GM12878 (cell line): ENCODE results near the gene HMG20B. TPM values are rescaled to one million over a fixed set of nuclear protein-coding genes. Genes with fewer than 3 reads are reported as not detected.

ENCODE experiments used
- ATAC-seq: fragments of 200-7000 bp; cut with Tn5 transposase; 3 replicates; pipeline ENCODE4 v1.9.1; 2020; ENCODE audit warnings: mild to moderate bottlenecking, moderate library complexity
- BruUV-seq: library from RNA; stranded (reverse); fragments of 400-500 nt; replicated peaks from 2 replicates; lab custom pipeline; 2021; lab: Mats Ljungman, UMichigan
- CTCF ChIA-PET: fragments of 300-600 bp; sonication (Branson Sonifier 250); formaldehyde crosslinking; extraction: SDS; loops from one replicate; lab custom pipeline; 2021; ENCODE audit warnings: inconsistent platforms; lab: Yijun Ruan, JAX
- POLR2A ChIA-PET: fragments of 350-600 bp; formaldehyde crosslinking; extraction: SDS; loops from one replicate; lab custom pipeline; 2021; ENCODE audit warnings: inconsistent platforms; lab: Charles Lee
- RAD21 ChIA-PET: fragments of 300-600 bp; sonication (Branson Sonifier 250); formaldehyde crosslinking; loops from one replicate; lab custom pipeline; 2023; ENCODE audit warnings: antibody characterized with exemption; ENCODE audit not compliant: unreplicated experiment; lab: Charles Lee
- SMC1A ChIA-PET: fragments of 300-600 bp; sonication (Branson Sonifier 250); formaldehyde crosslinking; loops from one replicate; lab custom pipeline; 2023; ENCODE audit not compliant: unreplicated experiment, uncharacterized antibody; lab: Charles Lee
- DNase-seq: peaks from one replicate; pipeline ENCODE4 v3.0.0-alpha.2; 2011; ENCODE audit warnings: low read depth, low spot score
- FAIRE-seq: peaks from 3 replicates; lab custom pipeline; 2011; peaks lifted over from hg19 to GRCh38; lab: Jason Lieb, UNC
- H2AFZ ChIP-seq: 2 replicates; pipeline ENCODE4 v1.6.0; 2011; ENCODE audit warnings: low read depth, low read length, control low read depth; ENCODE audit not compliant: control insufficient read depth
- H3K27ac ChIP-seq: 2 replicates; pipeline ENCODE4 v1.5.1; 2011; ENCODE audit warnings: control low read depth; ENCODE audit not compliant: control insufficient read depth, insufficient read depth
- H3K27me3 ChIP-seq, 2 experiments: replicated peaks in 1 of 2; 2 replicates each; pipeline versions ENCODE4 v1.6.0 to v1.6.1; 2011; ENCODE audit warnings: low read length in 1 of 2; ENCODE audit not compliant: control insufficient read depth in 2 of 2, insufficient read depth in 2 of 2
- H3K36me3 ChIP-seq, 2 experiments: 2 replicates each; pipeline ENCODE4 v1.5.1; 2011; ENCODE audit warnings: low read length in 1 of 2; ENCODE audit not compliant: control insufficient read depth in 2 of 2, insufficient read depth in 2 of 2
- H3K4me1 ChIP-seq: 2 replicates; pipeline ENCODE4 v1.6.1; 2011; ENCODE audit warnings: mild to moderate bottlenecking, low read length, moderate library complexity, mixed read lengths; ENCODE audit not compliant: control insufficient read depth, insufficient read depth
- H3K4me2 ChIP-seq: 2 replicates; pipeline ENCODE4 v1.6.0; 2011; ENCODE audit warnings: control low read depth; ENCODE audit not compliant: control insufficient read depth, insufficient read depth
- H3K4me3 ChIP-seq: fragments of 200-600 bp; sonication (generic); 2 replicates; pipeline ENCODE4 v1.5.1; 2016
- H3K79me2 ChIP-seq: 2 replicates; pipeline ENCODE4 v1.6.0; 2011; ENCODE audit warnings: low read length; ENCODE audit not compliant: control insufficient read depth, insufficient read depth
- H3K9ac ChIP-seq: 2 replicates; pipeline ENCODE4 v1.8.0; 2011; ENCODE audit warnings: low read length, control low read depth, mixed read lengths; ENCODE audit not compliant: control insufficient read depth, insufficient read depth
- H3K9me3 ChIP-seq: replicated peaks from 3 replicates; pipeline ENCODE4 v1.5.1; 2011; ENCODE audit warnings: mild to moderate bottlenecking, low read length; ENCODE audit not compliant: control insufficient read depth, insufficient read depth
- H4K20me1 ChIP-seq: 2 replicates; pipeline ENCODE4 v1.6.0; 2011; ENCODE audit not compliant: control insufficient read depth, insufficient read depth
- BHLHE40 ChIP-seq, 2 experiments: fragments of 450-650 bp in 1 of 2; IDR thresholded peaks; 2 replicates each; pipeline ENCODE4 v1.6.1; 2011 to 2017; ENCODE audit warnings: low read depth in 2 of 2, borderline replicate concordance in 1 of 2, improper control_type of control experiment in 1 of 2, low read length in 1 of 2, mild to moderate bottlenecking in 1 of 2
- CHD2 ChIP-seq: IDR thresholded peaks from 2 replicates; pipeline ENCODE4 v1.6.1; 2011; ENCODE audit warnings: low read depth, low read length, improper control_type of control experiment, borderline replicate concordance
- HDAC6 ChIP-seq: fragments of 200-600 bp; sonication (generic); IDR thresholded peaks from one replicate; pipeline ENCODE4 v1.8.0; 2017; ENCODE audit warnings: antibody characterized with exemption; ENCODE audit not compliant: unreplicated experiment
- MAX ChIP-seq: IDR thresholded peaks from 2 replicates; pipeline ENCODE4 v1.6.1; 2012; ENCODE audit warnings: low read depth, low read length, improper control_type of control experiment
- POLR2A ChIP-seq: IDR thresholded peaks from 2 replicates; pipeline ENCODE4 v1.6.1; 2011; ENCODE audit warnings: low read depth, mild to moderate bottlenecking, low read length
- POLR2AphosphoS2 ChIP-seq: IDR thresholded peaks from 2 replicates; pipeline ENCODE4 v1.6.1; 2011; ENCODE audit warnings: low read depth, mild to moderate bottlenecking, low read length, improper control_type of control experiment, moderate library complexity
- WGBS: methylation state at CpG from one replicate; pipeline ENCODE4 v1.1.6; 2016; ENCODE audit warnings: low lambda C conversion rate; ENCODE audit not compliant: insufficient replicate concordance, insufficient coverage; ENCODE audit errors: missing lambda C conversion rate; 5-methylcytosine and 5-hydroxymethylcytosine counted together
- in situ Hi-C: fragments of 300-500 bp; cut with MboI; formaldehyde crosslinking; loops from 9 replicates; pipeline ENCODE4 v1.14.3; 2018; ENCODE audit warnings: mixed read lengths
- intact Hi-C: fragments of 100-400 bp; cut with micrococcal nuclease; formaldehyde crosslinking; loops from one replicate; pipeline ENCODE4 v1.14.2; 2022; ENCODE audit not compliant: unreplicated experiment
- polyA plus RNA-seq, 11 experiments: library from polyadenylated mRNA; depleted of rRNA in 4 of 11; unstranded in 6 of 11; stranded (reverse) in 5 of 11; fragments of >200 nt; fragmentation: Nextera tagmentation in 4 of 11; fragmentation: Illumina TruSeq in 1 of 11; extraction: Ambion mirVana in 4 of 11; extraction: Trizol in 1 of 11; gene quantifications; 1 replicate in 1 of 11; 2 replicates in 10 of 11; pipeline versions ENCODE4 v1.2.1 to v1.2.3, GENCODE V29; 2011 to 2016; ENCODE audit warnings: inconsistent platforms in 2 of 11, missing spikeins in 2 of 11, low read depth in 1 of 11
- total RNA-seq, 4 experiments: library from RNA; depleted of rRNA in 3 of 4; stranded (reverse); fragments of >200 nt in 3 of 4; fragmentation: Illumina TruSeq in 1 of 4; extraction: Trizol in 1 of 4; gene quantifications; 2 replicates each; pipeline versions ENCODE4 v1.2.1 to v1.2.3, GENCODE V29; 2013 to 2021

Gene HMG20B
- total and polyA plus RNA-seq, 10 of the 15 experiments (the other 5 are each of a cell fraction or from before 2014, with no cell fraction given), result 0.37 to 92.7 (median 47.0) TPM

GRCh38 chr19:3536429-3537100, 36.2 kb upstream of the HMG20B start:
- Histone ChIP-seq H3K27me3 (no peaks in the 10 kb centered on the region), H3K9ac (no peak overlapping the region), H3K36me3 (peaks cover 9 to 21% of the 10 kb centered on the region in 2 experiments), H2AFZ (no peak overlapping the region), H3K4me1 (no peaks in the 10 kb centered on the region), H3K4me3 (no peak overlapping the region), H4K20me1 (no peaks in the 10 kb centered on the region), H3K79me2 (no peaks in the 10 kb centered on the region), H3K4me2 (no peak overlapping the region), H3K9me3 (no peaks in the 10 kb centered on the region), H3K27ac (no peak overlapping the region)
- TF ChIP-seq CHD2 (no peak), POLR2A (peak; percentile 64; the same call in 1 of the 2 replicates)
- whole genome bisulfite sequencing, result 70% methylated on average over 27 of the region's 27 CpGs
- ATAC-seq, result no peak
- ChIA-PET RAD21 (no interaction called here), CTCF (interaction anchor here (0.7 kb wide), 1 partner anchor 8 kb away, joined by 4 read pairs; no protein-coding TSS in a partner anchor), POLR2A (interaction anchor here (0.6 kb wide), 1 partner anchor 16 kb away, joined by 5 read pairs; no protein-coding TSS in a partner anchor), SMC1A (no interaction called here)
- in situ Hi-C loops, result no loop called here
- no peak for FAIRE-seq
- BruUV-seq, result no TSS peak
- DNase-seq, result no peak
- intact Hi-C loops, result no loop called here

- Histone ChIP-seq H4K20me1 (no peaks in the 10 kb centered on the region), H3K36me3 (peaks cover 9 to 18% of the 10 kb centered on the region in 2 experiments)
- SMC1A ChIA-PET, result no interaction called here
- BruUV-seq, result no TSS peak
- CTCF ChIA-PET, result interaction anchor here (0.7 to 0.9 kb wide), 2 partner anchors 8 to 30 kb away, joined by 3 to 4 read pairs; no protein-coding TSS in a partner anchor
- TF ChIP-seq MAX, result no peak
- TF ChIP-seq POLR2AphosphoS2, result no peak
- TF ChIP-seq BHLHE40 (IDR thresholded peaks at IDR 0.05; ENCODE audit: borderline replicate concordance in 1 of 2, low read depth in 2 of 2, low read length in 1 of 2), result no peak
- TF ChIP-seq HDAC6, result no peak
- TF ChIP-seq, all 136 proteins: peak for 0
- Histone ChIP-seq H2AFZ (no peak overlapping the region), H3K9me3 (no peaks in the 10 kb centered on the region), H3K27me3 (no peaks in the 10 kb centered on the region), H3K4me2 (no peak overlapping the region), H3K9ac (no peak overlapping the region), H3K27ac (no peak overlapping the region), H3K4me1 (no peaks in the 10 kb centered on the region), H3K79me2 (no peaks in the 10 kb centered on the region), H3K4me3 (no peak overlapping the region)
- WGBS, result 54% methylated on average over 13 of the region's 13 CpGs
- DNase-seq (no peak), ATAC-seq (no peak; the same call in 2 of the 3 replicates), FAIRE-seq (no peak)
- intact Hi-C loops, result no loop called here
- ChIA-PET RAD21 (no interaction called here), POLR2A (interaction anchor here (0.6 kb wide), 1 partner anchor 15 kb away, joined by 5 read pairs; no protein-coding TSS in a partner anchor)
- in situ Hi-C loops, result no loop called here
Measured at GRCh38 chr19:3537101-3537437, 35.7 kb upstream of the HMG20B start.
